Thyroid gland (tissue), 4 donors: Measurements from ENCODE around the gene SLC8A1.

Source experiments
- CTCF ChIP-seq, 6 experiments: fragments of 200-600 bp in 3 of 6; fragments of 450-650 bp in 3 of 6; sonication (generic) in 3 of 6; IDR thresholded peaks; one replicate each; pipeline ENCODE4 v1.5.1; 2016 to 2019; ENCODE audit warnings: antibody characterized with exemption in 6 of 6, mild to moderate bottlenecking in 2 of 6, inconsistent platforms in 1 of 6, moderate library complexity in 1 of 6
- POLR2A ChIP-seq, 2 donors: fragments of 450-650 bp; IDR thresholded peaks; one replicate each; pipeline ENCODE4 v1.6.1; 2017; ENCODE audit warnings: antibody characterized with exemption in 2 of 2, mild to moderate bottlenecking in 2 of 2, moderate library complexity in 1 of 2

GRCh38 chr2:40200366-40200915, 251.4 kb downstream of the SLC8A1 start:
- TF ChIP-seq CTCF (IDR thresholded peaks at IDR 0.05) (no peak), POLR2A (IDR thresholded peaks at IDR 0.05) (no peak)
